Astrocyte (in vitro differentiated cells and primary cell): Measurements from ENCODE around the gene TUT1.

Experiments used
- EZH2 ChIP-seq: IDR thresholded peaks from 2 replicates; pipeline ENCODE4 v1.6.1; 2012; ENCODE audit warnings: mild to moderate bottlenecking, low read length, inconsistent platforms; ENCODE audit not compliant: insufficient read depth
- TF ChIP-seq, protein P1 (sequence below): IDR thresholded peaks from 2 replicates; pipeline ENCODE4 v1.5.1; 2011; ENCODE audit warnings: low read depth, mild to moderate bottlenecking, inconsistent platforms, low read length, moderate library complexity; ENCODE audit not compliant: insufficient read depth

DNA sequence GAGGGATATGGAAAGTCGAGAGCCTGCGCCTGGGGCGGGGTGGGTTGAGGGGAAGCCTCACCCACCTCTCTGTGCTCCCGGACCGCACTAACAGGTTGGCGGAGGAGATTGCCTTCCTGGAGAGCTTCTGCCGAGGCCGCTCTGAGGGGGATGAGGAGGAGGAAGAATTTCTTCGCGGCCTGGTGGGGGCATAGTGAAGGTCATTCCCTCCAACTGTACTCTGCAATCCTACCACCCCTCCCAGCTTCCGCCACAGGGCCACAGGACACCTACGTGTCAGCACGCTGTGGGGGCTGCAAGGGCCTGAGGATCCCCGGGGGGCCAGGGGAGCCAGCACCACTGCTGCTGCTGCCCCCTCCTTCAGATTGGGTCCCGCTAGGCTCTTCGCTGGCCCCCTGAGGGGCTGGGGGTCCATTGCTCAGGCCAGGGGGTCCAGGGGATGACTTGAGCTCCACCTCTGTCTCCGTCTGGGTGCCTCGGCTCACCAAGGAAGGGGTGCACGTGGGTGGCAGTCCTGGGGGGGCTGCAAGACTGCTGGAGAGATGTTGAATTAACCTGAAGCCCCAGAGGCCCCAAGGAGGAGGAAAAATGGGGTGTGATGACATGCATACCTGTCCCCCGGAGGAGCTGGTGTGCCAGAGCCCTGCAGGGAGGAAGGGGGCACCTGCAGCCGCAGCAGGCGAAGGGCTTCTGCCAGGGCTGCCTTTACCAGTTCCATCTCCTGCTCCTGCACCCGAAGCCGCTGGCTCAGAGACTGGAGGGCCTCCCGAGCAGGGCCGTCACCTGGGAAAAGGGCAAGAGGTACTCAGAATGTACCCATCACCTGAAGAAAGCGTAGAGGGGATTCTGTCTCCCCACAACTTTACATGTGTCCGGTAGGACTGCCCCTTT is 19.7 kb upstream of the TUT1 start:
- TF ChIP-seq, protein P1, sequence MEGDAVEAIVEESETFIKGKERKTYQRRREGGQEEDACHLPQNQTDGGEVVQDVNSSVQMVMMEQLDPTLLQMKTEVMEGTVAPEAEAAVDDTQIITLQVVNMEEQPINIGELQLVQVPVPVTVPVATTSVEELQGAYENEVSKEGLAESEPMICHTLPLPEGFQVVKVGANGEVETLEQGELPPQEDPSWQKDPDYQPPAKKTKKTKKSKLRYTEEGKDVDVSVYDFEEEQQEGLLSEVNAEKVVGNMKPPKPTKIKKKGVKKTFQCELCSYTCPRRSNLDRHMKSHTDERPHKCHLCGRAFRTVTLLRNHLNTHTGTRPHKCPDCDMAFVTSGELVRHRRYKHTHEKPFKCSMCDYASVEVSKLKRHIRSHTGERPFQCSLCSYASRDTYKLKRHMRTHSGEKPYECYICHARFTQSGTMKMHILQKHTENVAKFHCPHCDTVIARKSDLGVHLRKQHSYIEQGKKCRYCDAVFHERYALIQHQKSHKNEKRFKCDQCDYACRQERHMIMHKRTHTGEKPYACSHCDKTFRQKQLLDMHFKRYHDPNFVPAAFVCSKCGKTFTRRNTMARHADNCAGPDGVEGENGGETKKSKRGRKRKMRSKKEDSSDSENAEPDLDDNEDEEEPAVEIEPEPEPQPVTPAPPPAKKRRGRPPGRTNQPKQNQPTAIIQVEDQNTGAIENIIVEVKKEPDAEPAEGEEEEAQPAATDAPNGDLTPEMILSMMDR: no peak
- TF ChIP-seq EZH2: no peak
